OCI-LY7 (cell line): ENCODE results near the gene NOX3.

Source experiments
- EZH2phosphoT487 ChIP-seq: fragments of 200-600 bp; sonication (generic); IDR thresholded peaks from 2 replicates; pipeline ENCODE4 v1.6.1; 2018; ENCODE audit warnings: low read depth, borderline replicate concordance, mild to moderate bottlenecking, mixed run types, antibody characterized with exemption, low read length, moderate library complexity, mixed read lengths
- TF ChIP-seq, protein P1 (sequence below): fragments of 200-600 bp; sonication (generic); conservative IDR thresholded peaks from 2 replicates; pipeline ENCODE4 v1.5.1; 2014; ENCODE audit warnings: mild to moderate bottlenecking, antibody characterized with exemption, low read length, moderate library complexity, mixed read lengths

DNA sequence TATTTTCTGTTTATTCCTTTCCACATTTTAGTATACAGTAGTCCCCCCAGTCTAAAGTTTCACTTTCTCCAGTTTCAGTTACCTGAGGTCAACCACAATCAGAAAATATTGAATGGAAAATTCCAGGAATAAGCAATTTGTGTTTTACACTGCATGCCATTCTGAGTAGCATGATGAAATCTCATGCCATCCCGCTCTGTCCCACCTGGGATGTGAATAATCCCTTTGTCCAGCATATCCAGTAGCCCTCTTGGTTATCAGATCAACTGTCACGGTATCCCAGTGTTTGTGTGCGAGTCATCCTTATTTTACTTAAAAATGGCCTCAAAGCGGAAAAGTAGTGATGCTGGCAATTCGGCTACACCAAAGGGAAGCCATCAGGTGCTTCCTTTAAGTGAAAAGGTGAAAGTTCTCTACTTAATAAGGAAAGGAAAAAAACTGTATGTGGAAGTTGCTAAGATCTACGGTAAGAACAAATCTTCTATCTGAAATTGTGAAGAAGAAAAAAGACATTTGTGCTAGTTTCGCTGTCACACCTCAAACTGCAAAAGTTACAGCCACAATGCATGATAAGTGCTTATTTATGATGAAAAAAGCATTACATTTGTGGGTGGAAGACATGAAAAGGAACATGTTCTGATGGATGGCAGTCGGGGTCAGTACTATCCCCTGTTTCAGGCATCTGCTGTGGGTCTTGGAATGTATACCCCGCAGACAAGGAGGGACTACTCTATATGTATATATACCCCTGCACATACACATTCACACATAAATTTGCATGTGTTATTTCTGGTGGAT is 11.3 kb downstream of the NOX3 start:
- TF ChIP-seq, protein P1, sequence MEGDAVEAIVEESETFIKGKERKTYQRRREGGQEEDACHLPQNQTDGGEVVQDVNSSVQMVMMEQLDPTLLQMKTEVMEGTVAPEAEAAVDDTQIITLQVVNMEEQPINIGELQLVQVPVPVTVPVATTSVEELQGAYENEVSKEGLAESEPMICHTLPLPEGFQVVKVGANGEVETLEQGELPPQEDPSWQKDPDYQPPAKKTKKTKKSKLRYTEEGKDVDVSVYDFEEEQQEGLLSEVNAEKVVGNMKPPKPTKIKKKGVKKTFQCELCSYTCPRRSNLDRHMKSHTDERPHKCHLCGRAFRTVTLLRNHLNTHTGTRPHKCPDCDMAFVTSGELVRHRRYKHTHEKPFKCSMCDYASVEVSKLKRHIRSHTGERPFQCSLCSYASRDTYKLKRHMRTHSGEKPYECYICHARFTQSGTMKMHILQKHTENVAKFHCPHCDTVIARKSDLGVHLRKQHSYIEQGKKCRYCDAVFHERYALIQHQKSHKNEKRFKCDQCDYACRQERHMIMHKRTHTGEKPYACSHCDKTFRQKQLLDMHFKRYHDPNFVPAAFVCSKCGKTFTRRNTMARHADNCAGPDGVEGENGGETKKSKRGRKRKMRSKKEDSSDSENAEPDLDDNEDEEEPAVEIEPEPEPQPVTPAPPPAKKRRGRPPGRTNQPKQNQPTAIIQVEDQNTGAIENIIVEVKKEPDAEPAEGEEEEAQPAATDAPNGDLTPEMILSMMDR, result no peak
- TF ChIP-seq EZH2phosphoT487, result no peak
